GM19025 (cell line): Measurements from ENCODE around the gene SUSD5.
"Not testable (repeated sequence)": the region's sequence is repeated elsewhere in the genome, so short reads cannot be mapped to it uniquely, and the experiment has no call there.

ENCODE experiments used
- ATAC-seq: cut with Tn5 transposase; IDR thresholded peaks from one replicate; pipeline ENCODE4 v1.9.1; 2021; ENCODE audit warnings: mild to moderate bottlenecking, low read depth, moderate library complexity; ENCODE audit not compliant: unreplicated experiment

Gene SUSD5

GRCh38 chr3:33201195-33201594, 17.4 kb downstream of the SUSD5 start:
- ATAC-seq: no peak

GRCh38 chr3:33196538-33196937, 22.1 kb downstream of the SUSD5 start:
- no peak for ATAC-seq

GRCh38 chr3:33194303-33194702, 24.3 kb downstream of the SUSD5 start:
- no peak for ATAC-seq

- no peak for ATAC-seq
These were observed 31.3 kb downstream of the SUSD5 start for GRCh38 chr3:33187368-33187634.

- ATAC-seq: no peak
These were observed 31.9 kb downstream of the SUSD5 start for GRCh38 chr3:33186524-33187367.

- ATAC-seq: no peak
These were observed 33.7 kb downstream of the SUSD5 start for GRCh38 chr3:33184863-33185262.

GRCh38 chr3:33181641-33182040, 37.0 kb downstream of the SUSD5 start:
- not testable (repeated sequence) for ATAC-seq

GRCh38 chr3:33181229-33181628, 37.4 kb downstream of the SUSD5 start:
- no peak for ATAC-seq

- ATAC-seq: no peak
These were observed 39.5 kb downstream of the SUSD5 start for GRCh38 chr3:33179132-33179531.

- no peak for ATAC-seq
These were observed 43.7 kb downstream of the SUSD5 start for GRCh38 chr3:33174711-33175414.

GRCh38 chr3:33174095-33174494, 44.5 kb downstream of the SUSD5 start:
- no peak for ATAC-seq

- no peak for ATAC-seq
These were observed 44.9 kb downstream of the SUSD5 start for GRCh38 chr3:33173672-33174071.

- ATAC-seq: no peak
These were observed 45.5 kb downstream of the SUSD5 start for GRCh38 chr3:33173103-33173502.

- no peak for ATAC-seq
These were observed 47.0 kb downstream of the SUSD5 start for GRCh38 chr3:33171580-33171979.

- no peak for ATAC-seq
These were observed 48.1 kb downstream of the SUSD5 start for GRCh38 chr3:33170531-33170930.

- ATAC-seq: no peak
These were observed 50.8 kb downstream of the SUSD5 start for GRCh38 chr3:33167716-33168336.

GRCh38 chr3:33167284-33167683, 51.3 kb downstream of the SUSD5 start:
- no peak for ATAC-seq

GRCh38 chr3:33166095-33166494, 52.5 kb downstream of the SUSD5 start:
- ATAC-seq: no peak

GRCh38 chr3:33165372-33165771, 53.2 kb downstream of the SUSD5 start:
- ATAC-seq: no peak

- ATAC-seq: not testable (repeated sequence)
These were observed 56.0 kb downstream of the SUSD5 start for GRCh38 chr3:33162621-33163020.

- ATAC-seq: no peak
These were observed 58.6 kb downstream of the SUSD5 start for GRCh38 chr3:33159981-33160380.

- ATAC-seq: no peak
These were observed 59.4 kb downstream of the SUSD5 start for GRCh38 chr3:33159234-33159633.
